ENCODE measurements around the gene IGDCC3.
"Not testable (repeated sequence)": the region's sequence is repeated elsewhere in the genome, so short reads cannot be mapped to it uniquely, and the experiment has no call there.

Gene IGDCC3

GRCh38 chr15:65368302-65369211, 9.2 kb downstream of the IGDCC3 start:
- DNase-seq: no peak

GRCh38 chr15:65366122-65366892, 11.5 kb downstream of the IGDCC3 start:
- DNase-seq: no peak

GRCh38 chr15:65365229-65365628, 12.6 kb downstream of the IGDCC3 start:
- no peak for DNase-seq

- DNase-seq: no peak
Observed at GRCh38 chr15:65363766-65364165, 14.0 kb downstream of the IGDCC3 start.

GRCh38 chr15:65363306-65363705, 14.5 kb downstream of the IGDCC3 start:
- no peak for DNase-seq

- DNase-seq: no peak
Observed at GRCh38 chr15:65362491-65362890, 15.3 kb downstream of the IGDCC3 start.

GRCh38 chr15:65361708-65362459, 15.9 kb downstream of the IGDCC3 start:
- no peak for DNase-seq

GRCh38 chr15:65360506-65360905, 17.3 kb downstream of the IGDCC3 start:
- DNase-seq: no peak

- no peak for DNase-seq
Observed at GRCh38 chr15:65355988-65356353, 21.8 kb downstream of the IGDCC3 start.

GRCh38 chr15:65355173-65355987, 22.4 kb downstream of the IGDCC3 start:
- DNase-seq: no peak

- no peak for DNase-seq
Observed at GRCh38 chr15:65354835-65355172, 23.0 kb downstream of the IGDCC3 start.

GRCh38 chr15:65351972-65352371, 25.8 kb downstream of the IGDCC3 start:
- DNase-seq: not testable (repeated sequence)

GRCh38 chr15:65349338-65349737, 28.5 kb downstream of the IGDCC3 start:
- DNase-seq: no peak

GRCh38 chr15:65347756-65348155, 30.0 kb downstream of the IGDCC3 start:
- DNase-seq: not testable (repeated sequence)

GRCh38 chr15:65346856-65347598, 30.8 kb downstream of the IGDCC3 start:
- DNase-seq: no peak

GRCh38 chr15:65344914-65345275, 32.9 kb downstream of the IGDCC3 start:
- no peak for DNase-seq

GRCh38 chr15:65344214-65344913, 33.4 kb downstream of the IGDCC3 start:
- no peak for DNase-seq

GRCh38 chr15:65343374-65343981, 34.3 kb downstream of the IGDCC3 start:
- DNase-seq: no peak

- no peak for DNase-seq
Observed at GRCh38 chr15:65342493-65342892, 35.3 kb downstream of the IGDCC3 start.

- DNase-seq: no peak
Observed at GRCh38 chr15:65339920-65340319, 37.9 kb downstream of the IGDCC3 start.

GRCh38 chr15:65339416-65339815, 38.4 kb downstream of the IGDCC3 start:
- no peak for DNase-seq
